GM23248 (cell line): Measurements from ENCODE around the gene KLHL40.

ENCODE experiments used
- EZH2 ChIP-seq: fragments of 200-600 bp; sonication (generic); IDR thresholded peaks from 2 replicates; pipeline ENCODE4 v1.6.1; 2018; ENCODE audit warnings: antibody characterized with exemption, mild to moderate bottlenecking; ENCODE audit not compliant: insufficient read depth, poor library complexity, severe bottlenecking
- EZH2phosphoT487 ChIP-seq: fragments of 200-600 bp; sonication (generic); IDR thresholded peaks from 2 replicates; pipeline ENCODE4 v1.6.1; 2018; ENCODE audit warnings: antibody characterized with exemption, moderate library complexity, mild to moderate bottlenecking, low read depth; ENCODE audit not compliant: insufficient read depth

GRCh38 chr3:42656680-42657610 lies 28.4 kb upstream of the KLHL40 start:
- no peak for TF ChIP-seq EZH2
- TF ChIP-seq EZH2phosphoT487 = no peak
